ENCODE data around the gene TOMT.

The TOMT gene, protein sequence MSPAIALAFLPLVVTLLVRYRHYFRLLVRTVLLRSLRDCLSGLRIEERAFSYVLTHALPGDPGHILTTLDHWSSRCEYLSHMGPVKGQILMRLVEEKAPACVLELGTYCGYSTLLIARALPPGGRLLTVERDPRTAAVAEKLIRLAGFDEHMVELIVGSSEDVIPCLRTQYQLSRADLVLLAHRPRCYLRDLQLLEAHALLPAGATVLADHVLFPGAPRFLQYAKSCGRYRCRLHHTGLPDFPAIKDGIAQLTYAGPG

GRCh38 chr11:72105888-72106287 is at the start of gene TOMT:
TOMT (plus strand) TSS chr11:72105924; CDS start chr11:72105952, 28 bp downstream.
- Histone ChIP-seq H3K27me3 (ENCODE audit: control insufficient read depth in 1 of 2, insufficient read depth in 2 of 2, low read length in 2 of 2) (no peaks in the 10 kb centered on the region), H3K4me1 (ENCODE audit: control insufficient read depth, insufficient read depth, low read length) (peaks cover 24% of the 10 kb centered on the region), H3K9ac (ENCODE audit: low read length in 2 of 2) (no peak within 1 kb of the TSS), H3K4me3 (ENCODE audit: low read length in 2 of 2) (no peak within 1 kb of the TSS), H3K27ac (ENCODE audit: low read length) (no peak within 1 kb of the TSS), H3K9me3 (ENCODE audit: control insufficient read depth in 2 of 2, low read length in 2 of 2) (no peaks in the 10 kb centered on the region), H3K36me3 (ENCODE audit: control insufficient read depth in 2 of 2, insufficient read depth in 2 of 2, low read length in 2 of 2) (peaks cover 0 to 6% of the 10 kb centered on the region in 2 donors)

GRCh38 chr11:72058416-72059034 is 47.2 kb upstream of the TOMT start:
- no peaks in the 10 kb centered on the region for H3K9me3 ChIP-seq (ENCODE audit: control insufficient read depth in 2 of 2, low read length in 2 of 2)
- H3K4me1 ChIP-seq (ENCODE audit: control insufficient read depth, insufficient read depth, low read length): no peaks in the 10 kb centered on the region
- H3K9ac ChIP-seq (ENCODE audit: low read length in 2 of 2): no peak overlapping the region
- H3K27ac ChIP-seq (ENCODE audit: low read length): no peak overlapping the region
- peaks cover 0 to 2% of the 10 kb centered on the region in 2 donors for H3K36me3 ChIP-seq (ENCODE audit: control insufficient read depth in 2 of 2, insufficient read depth in 2 of 2, low read length in 2 of 2)
- no peaks in the 10 kb centered on the region for H3K27me3 ChIP-seq (ENCODE audit: control insufficient read depth in 1 of 2, insufficient read depth in 2 of 2, low read length in 2 of 2)
- H3K4me3 ChIP-seq (ENCODE audit: low read length in 2 of 2): no peak overlapping the region

DNA sequence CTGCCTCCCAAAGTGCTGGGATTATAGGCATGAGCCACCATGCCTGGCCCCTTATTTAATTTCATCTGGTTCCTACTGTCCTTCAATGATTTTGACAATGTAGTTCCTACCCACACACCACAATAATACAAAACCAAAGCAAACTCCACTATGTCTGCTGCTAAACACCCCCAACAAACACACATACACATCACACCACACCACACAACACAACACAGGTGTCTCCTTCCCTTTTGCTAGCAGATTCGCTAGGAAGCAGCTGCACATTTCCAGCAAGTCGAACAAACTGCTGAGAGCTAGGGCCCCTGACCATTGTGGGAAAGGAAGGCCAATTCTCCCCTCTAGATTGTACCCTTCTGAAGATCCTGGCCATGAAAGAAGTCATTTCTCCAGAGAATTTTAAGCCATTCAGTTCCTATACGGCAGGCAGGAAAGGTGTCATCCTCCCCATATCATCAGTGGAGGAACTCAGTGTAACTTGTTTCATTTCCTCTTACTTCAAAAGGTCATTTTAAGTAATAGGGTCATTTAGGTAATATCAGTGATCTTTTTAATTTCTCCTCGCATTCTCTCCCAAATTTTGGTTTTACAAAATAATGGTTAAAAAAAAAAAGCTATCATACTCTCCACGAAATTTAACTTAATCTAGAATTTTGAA is 43.9 kb upstream of the TOMT start:
- H3K9me3 ChIP-seq (ENCODE audit: control insufficient read depth in 2 of 2, low read length in 2 of 2): no peaks in the 10 kb centered on the region
- H3K4me3 ChIP-seq (ENCODE audit: low read length in 2 of 2): no peak overlapping the region
- H3K27ac ChIP-seq (ENCODE audit: low read length): no peak overlapping the region
- H3K27me3 ChIP-seq (ENCODE audit: control insufficient read depth in 1 of 2, insufficient read depth in 2 of 2, low read length in 2 of 2): no peaks in the 10 kb centered on the region
- peaks cover 6% of the 10 kb centered on the region for H3K4me1 ChIP-seq (ENCODE audit: control insufficient read depth, insufficient read depth, low read length)
- peaks cover 0 to 2% of the 10 kb centered on the region in 2 donors for H3K36me3 ChIP-seq (ENCODE audit: control insufficient read depth in 2 of 2, insufficient read depth in 2 of 2, low read length in 2 of 2)
- H3K9ac ChIP-seq (ENCODE audit: low read length in 2 of 2): no peak overlapping the region

GRCh38 chr11:72066855-72067254 is 38.9 kb upstream of the TOMT start:
- peaks cover 20% of the 10 kb centered on the region for H3K4me1 ChIP-seq (ENCODE audit: control insufficient read depth, insufficient read depth, low read length)
- peaks cover 3 to 4% of the 10 kb centered on the region in 2 donors for H3K36me3 ChIP-seq (ENCODE audit: control insufficient read depth in 2 of 2, insufficient read depth in 2 of 2, low read length in 2 of 2)
- H3K9me3 ChIP-seq (ENCODE audit: control insufficient read depth in 2 of 2, low read length in 2 of 2): no peaks in the 10 kb centered on the region
- H3K9ac ChIP-seq (ENCODE audit: low read length in 2 of 2): no peak overlapping the region
- no peaks in the 10 kb centered on the region for H3K27me3 ChIP-seq (ENCODE audit: control insufficient read depth in 1 of 2, insufficient read depth in 2 of 2, low read length in 2 of 2)
- no peak overlapping the region for H3K4me3 ChIP-seq (ENCODE audit: low read length in 2 of 2)
- H3K27ac ChIP-seq (ENCODE audit: low read length): peak overlapping the region; percentile 43

DNA sequence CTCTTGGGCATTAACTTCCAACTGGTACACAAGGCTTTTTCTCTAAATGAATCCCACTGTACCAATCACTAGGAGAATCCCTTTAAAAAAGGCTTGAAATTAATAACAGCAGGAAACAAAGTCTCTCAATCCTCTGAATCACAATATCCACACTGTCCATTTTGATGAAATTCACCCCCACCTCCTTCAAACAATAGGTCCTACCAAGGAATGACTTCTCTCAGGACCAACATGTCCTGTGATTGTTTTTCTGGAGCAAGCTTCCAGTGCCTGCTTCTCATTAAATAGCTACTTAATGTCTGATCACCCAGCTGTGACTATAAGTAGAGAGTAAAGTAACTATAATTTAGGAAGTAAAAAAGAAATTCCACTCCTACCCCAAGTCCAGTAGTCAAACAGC is 38.5 kb upstream of the TOMT start:
- Histone ChIP-seq H3K27me3 (ENCODE audit: control insufficient read depth in 1 of 2, insufficient read depth in 2 of 2, low read length in 2 of 2) (no peaks in the 10 kb centered on the region), H3K4me3 (ENCODE audit: low read length in 2 of 2) (no peak overlapping the region), H3K9me3 (ENCODE audit: control insufficient read depth in 2 of 2, low read length in 2 of 2) (no peaks in the 10 kb centered on the region), H3K4me1 (ENCODE audit: control insufficient read depth, insufficient read depth, low read length) (peaks cover 20% of the 10 kb centered on the region), H3K9ac (ENCODE audit: low read length in 2 of 2) (no peak overlapping the region), H3K27ac (ENCODE audit: low read length) (peak overlapping the region; percentile 43), H3K36me3 (ENCODE audit: control insufficient read depth in 2 of 2, insufficient read depth in 2 of 2, low read length in 2 of 2) (peaks cover 3 to 4% of the 10 kb centered on the region in 2 donors)

- Histone ChIP-seq H3K9ac (ENCODE audit: low read length in 2 of 2) (no peak overlapping the region), H3K36me3 (ENCODE audit: control insufficient read depth in 2 of 2, insufficient read depth in 2 of 2, low read length in 2 of 2) (peaks cover 3 to 4% of the 10 kb centered on the region in 2 donors), H3K4me1 (ENCODE audit: control insufficient read depth, insufficient read depth, low read length) (peaks cover 20% of the 10 kb centered on the region), H3K27ac (ENCODE audit: low read length) (peak overlapping the region; percentile 78), H3K27me3 (ENCODE audit: control insufficient read depth in 1 of 2, insufficient read depth in 2 of 2, low read length in 2 of 2) (no peaks in the 10 kb centered on the region), H3K4me3 (ENCODE audit: low read length in 2 of 2) (no peak overlapping the region), H3K9me3 (ENCODE audit: control insufficient read depth in 2 of 2, low read length in 2 of 2) (no peaks in the 10 kb centered on the region)
Observed at GRCh38 chr11:72067676-72068075, 38.0 kb upstream of the TOMT start.

GRCh38 chr11:72069200-72069599 is 36.5 kb upstream of the TOMT start:
- peak overlapping the region in 1 of 2 donors; percentile 23 for H3K4me3 ChIP-seq (ENCODE audit: low read length in 2 of 2)
- peak overlapping the region; percentile 78 for H3K27ac ChIP-seq (ENCODE audit: low read length)
- no peaks in the 10 kb centered on the region for H3K27me3 ChIP-seq (ENCODE audit: control insufficient read depth in 1 of 2, insufficient read depth in 2 of 2, low read length in 2 of 2)
- peaks cover 20% of the 10 kb centered on the region for H3K4me1 ChIP-seq (ENCODE audit: control insufficient read depth, insufficient read depth, low read length)
- H3K9ac ChIP-seq (ENCODE audit: low read length in 2 of 2): peak overlapping the region; percentile 12 to 13
- no peaks in the 10 kb centered on the region for H3K9me3 ChIP-seq (ENCODE audit: control insufficient read depth in 2 of 2, low read length in 2 of 2)
- peaks cover 3 to 4% of the 10 kb centered on the region in 2 donors for H3K36me3 ChIP-seq (ENCODE audit: control insufficient read depth in 2 of 2, insufficient read depth in 2 of 2, low read length in 2 of 2)

DNA sequence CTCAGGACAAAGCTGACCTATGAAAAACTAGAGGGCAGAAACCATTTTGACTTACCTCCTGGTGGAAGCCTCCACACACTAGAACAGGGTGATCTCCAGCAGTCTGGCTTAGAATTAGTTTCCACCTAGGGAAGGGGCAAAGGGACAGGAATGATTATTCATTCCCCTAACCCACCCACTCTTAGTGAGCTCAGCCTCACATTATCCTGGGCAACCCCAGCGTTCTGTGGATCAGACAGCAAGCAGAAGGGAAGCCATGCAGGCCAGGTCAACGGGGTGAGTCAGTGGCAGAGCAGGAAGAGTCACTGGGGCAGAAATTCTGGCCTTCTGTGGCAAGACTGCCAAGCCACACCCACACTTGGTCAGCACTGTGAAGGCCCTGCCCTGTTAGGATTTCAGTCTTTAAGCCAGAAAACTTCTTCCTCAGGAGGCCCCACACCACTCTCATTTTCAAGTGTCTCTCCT is 35.9 kb upstream of the TOMT start:
- H3K36me3 ChIP-seq (ENCODE audit: control insufficient read depth in 2 of 2, insufficient read depth in 2 of 2, low read length in 2 of 2): peaks cover 3 to 4% of the 10 kb centered on the region in 2 donors
- H3K27me3 ChIP-seq (ENCODE audit: control insufficient read depth in 1 of 2, insufficient read depth in 2 of 2, low read length in 2 of 2): no peaks in the 10 kb centered on the region
- peak overlapping the region; percentile 78 for H3K27ac ChIP-seq (ENCODE audit: low read length)
- peaks cover 20% of the 10 kb centered on the region for H3K4me1 ChIP-seq (ENCODE audit: control insufficient read depth, insufficient read depth, low read length)
- H3K4me3 ChIP-seq (ENCODE audit: low read length in 2 of 2): peak overlapping the region in 1 of 2 donors; percentile 23
- peak overlapping the region in 1 of 2 donors; percentile 52 for H3K9ac ChIP-seq (ENCODE audit: low read length in 2 of 2)
- H3K9me3 ChIP-seq (ENCODE audit: control insufficient read depth in 2 of 2, low read length in 2 of 2): no peaks in the 10 kb centered on the region

DNA sequence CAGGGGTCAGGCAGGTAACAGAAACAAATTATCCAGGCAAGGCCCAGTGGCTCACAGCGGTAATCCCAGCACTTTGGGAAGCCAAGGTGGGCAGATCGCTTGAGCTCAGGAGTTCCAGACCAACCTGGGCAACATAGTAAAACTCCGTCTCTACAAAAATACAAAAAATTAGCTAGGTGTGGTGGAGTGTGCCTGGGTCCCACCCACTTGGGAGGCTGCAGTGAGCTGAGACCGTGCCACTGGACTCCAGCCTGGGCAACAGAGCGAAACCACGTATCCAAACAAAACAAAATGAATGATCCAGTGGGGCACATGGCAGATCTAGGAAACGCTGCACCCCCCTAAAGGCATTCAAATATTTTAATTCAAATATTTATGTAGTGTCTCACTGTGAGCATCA is 35.2 kb upstream of the TOMT start:
- no peaks in the 10 kb centered on the region for H3K9me3 ChIP-seq (ENCODE audit: control insufficient read depth in 2 of 2, low read length in 2 of 2)

DNA sequence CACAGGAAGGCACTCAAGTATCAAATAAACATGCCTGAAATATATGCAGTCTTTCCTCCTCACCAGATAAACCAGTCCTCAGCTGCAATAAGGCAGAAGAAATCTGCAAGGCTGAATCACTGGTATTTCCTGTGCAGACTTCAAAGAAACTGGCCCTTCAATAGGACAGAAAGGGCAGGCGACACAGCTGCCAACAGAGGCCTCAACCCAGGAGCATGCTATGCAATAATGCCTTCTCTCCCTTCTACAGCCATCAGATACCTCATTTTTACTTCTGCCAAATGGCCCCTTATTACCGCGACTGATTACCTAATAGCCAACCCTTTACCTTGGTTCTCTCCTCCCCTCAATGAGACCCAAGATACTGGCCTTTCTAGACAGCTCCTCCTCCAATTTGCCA is 33.4 kb upstream of the TOMT start:
- H3K27ac ChIP-seq (ENCODE audit: low read length): no peak overlapping the region
- peak overlapping the region in 1 of 2 donors; percentile 6 for H3K9ac ChIP-seq (ENCODE audit: low read length in 2 of 2)
- no peaks in the 10 kb centered on the region for H3K27me3 ChIP-seq (ENCODE audit: control insufficient read depth in 1 of 2, insufficient read depth in 2 of 2, low read length in 2 of 2)
- no peaks in the 10 kb centered on the region for H3K9me3 ChIP-seq (ENCODE audit: control insufficient read depth in 2 of 2, low read length in 2 of 2)
- peaks cover 3 to 4% of the 10 kb centered on the region in 2 donors for H3K36me3 ChIP-seq (ENCODE audit: control insufficient read depth in 2 of 2, insufficient read depth in 2 of 2, low read length in 2 of 2)
- H3K4me1 ChIP-seq (ENCODE audit: control insufficient read depth, insufficient read depth, low read length): peaks cover 13% of the 10 kb centered on the region
- H3K4me3 ChIP-seq (ENCODE audit: low read length in 2 of 2): no peak overlapping the region

More for the DNA sequence above, 35.2 kb upstream of the TOMT start:
- Histone ChIP-seq H3K9ac (ENCODE audit: low read length in 2 of 2) (peak overlapping the region in 1 of 2 donors; percentile 52), H3K36me3 (ENCODE audit: control insufficient read depth in 2 of 2, insufficient read depth in 2 of 2, low read length in 2 of 2) (peaks cover 3 to 4% of the 10 kb centered on the region in 2 donors), H3K27me3 (ENCODE audit: control insufficient read depth in 1 of 2, insufficient read depth in 2 of 2, low read length in 2 of 2) (no peaks in the 10 kb centered on the region), H3K4me3 (ENCODE audit: low read length in 2 of 2) (no peak overlapping the region), H3K4me1 (ENCODE audit: control insufficient read depth, insufficient read depth, low read length) (peaks cover 20% of the 10 kb centered on the region), H3K27ac (ENCODE audit: low read length) (peak overlapping the region; percentile 78)
